Muscle of arm (tissue), 12 donors: ENCODE data around the gene TCF7L1. TPM values are rescaled to one million over a fixed set of nuclear protein-coding genes. Genes with fewer than 3 reads are reported as not detected.
"Not testable (repeated sequence)": the region's sequence is repeated elsewhere in the genome, so short reads cannot be mapped to it uniquely, and the experiment has no call there.

Experiments
- DNase-seq: peaks from one replicate; pipeline ENCODE4 v3.0.0-alpha.2; 2013
- polyA plus RNA-seq, 12 donors: library from polyadenylated mRNA; unstranded; fragments of 120-200 nt; gene quantifications; one replicate each; pipeline ENCODE4 v1.2.1, GENCODE V29; 2013; ENCODE audit not compliant: insufficient read length in 12 of 12

The TCF7L1 gene
- polyA plus RNA-seq, 12 donors: 28.2 to 77.7 (median 35.4) TPM; not detected in 1

- DNase-seq: no peak
These were observed 47.3 kb downstream of the TCF7L1 start for GRCh38 chr2:85180322-85181133.

GRCh38 chr2:85181134-85181631, 48.0 kb downstream of the TCF7L1 start:
- no peak for DNase-seq

GRCh38 chr2:85181844-85182456, 48.8 kb downstream of the TCF7L1 start:
- DNase-seq: no peak

GRCh38 chr2:85183076-85183475, 49.9 kb downstream of the TCF7L1 start:
- no peak for DNase-seq

- no peak for DNase-seq
These were observed 50.3 kb downstream of the TCF7L1 start for GRCh38 chr2:85183479-85183878.

- no peak for DNase-seq
These were observed 51.0 kb downstream of the TCF7L1 start for GRCh38 chr2:85184231-85184630.

GRCh38 chr2:85184990-85185389, 51.8 kb downstream of the TCF7L1 start:
- DNase-seq: no peak

GRCh38 chr2:85185431-85185940, 52.3 kb downstream of the TCF7L1 start:
- DNase-seq: no peak

- DNase-seq: no peak
These were observed 53.9 kb downstream of the TCF7L1 start for GRCh38 chr2:85187069-85187468.

- no peak for DNase-seq
These were observed 55.7 kb downstream of the TCF7L1 start for GRCh38 chr2:85188852-85189251.

GRCh38 chr2:85189606-85190270, 56.5 kb downstream of the TCF7L1 start:
- no peak for DNase-seq

- DNase-seq: no peak
These were observed 58.0 kb downstream of the TCF7L1 start for GRCh38 chr2:85191157-85191556.

- no peak for DNase-seq
These were observed 61.7 kb downstream of the TCF7L1 start for GRCh38 chr2:85194780-85195480.

GRCh38 chr2:85195956-85196355, 62.8 kb downstream of the TCF7L1 start:
- no peak for DNase-seq

- DNase-seq: no peak
These were observed 66.5 kb downstream of the TCF7L1 start for GRCh38 chr2:85199698-85200097.

GRCh38 chr2:85209887-85210286, 76.7 kb downstream of the TCF7L1 start:
- DNase-seq: no peak

GRCh38 chr2:85210511-85210910, 77.3 kb downstream of the TCF7L1 start:
- no peak for DNase-seq

GRCh38 chr2:85211606-85212005, 78.4 kb downstream of the TCF7L1 start:
- DNase-seq: not testable (repeated sequence)

- DNase-seq: no peak
These were observed 79.6 kb downstream of the TCF7L1 start for GRCh38 chr2:85212841-85213240.

GRCh38 chr2:85213404-85213803, 80.2 kb downstream of the TCF7L1 start:
- DNase-seq: no peak

- no peak for DNase-seq
These were observed 80.8 kb downstream of the TCF7L1 start for GRCh38 chr2:85213901-85214512.
